Fibroblast of the aortic adventitia (primary cell): ENCODE results near the gene SLC34A2. TPM values are rescaled to one million over a fixed set of nuclear protein-coding genes. Genes with fewer than 3 reads are reported as not detected.

Experiments
- DNase-seq: peaks from one replicate; pipeline ENCODE4 v3.0.0-alpha.2; 2010; ENCODE audit warnings: low read depth
- H3K4me3 ChIP-seq: 2 replicates; pipeline ENCODE4 v1.5.1; 2011; ENCODE audit warnings: low read depth, mild to moderate bottlenecking, control low read depth, low read length, moderate library complexity
- CTCF ChIP-seq: IDR thresholded peaks from 2 replicates; pipeline ENCODE4 v1.5.1; 2011; ENCODE audit warnings: mild to moderate bottlenecking, low read length, control low read depth, inconsistent platforms; ENCODE audit not compliant: insufficient read depth
- total RNA-seq: library from RNA; depleted of rRNA; stranded (reverse); fragments of >200 nt; gene quantifications from 2 replicates; pipeline ENCODE4 v1.2.3, GENCODE V29; 2012; ENCODE audit warnings: low replicate concordance

SLC34A2 gene
- total RNA-seq, 1 donor, result not detected

- no peak overlapping the region for H3K4me3 ChIP-seq
- no peak for TF ChIP-seq CTCF
- peak; percentile 40 for DNase-seq
Observed at GRCh38 chr4:25624616-25625015, 31.0 kb upstream of the SLC34A2 start.

DNA sequence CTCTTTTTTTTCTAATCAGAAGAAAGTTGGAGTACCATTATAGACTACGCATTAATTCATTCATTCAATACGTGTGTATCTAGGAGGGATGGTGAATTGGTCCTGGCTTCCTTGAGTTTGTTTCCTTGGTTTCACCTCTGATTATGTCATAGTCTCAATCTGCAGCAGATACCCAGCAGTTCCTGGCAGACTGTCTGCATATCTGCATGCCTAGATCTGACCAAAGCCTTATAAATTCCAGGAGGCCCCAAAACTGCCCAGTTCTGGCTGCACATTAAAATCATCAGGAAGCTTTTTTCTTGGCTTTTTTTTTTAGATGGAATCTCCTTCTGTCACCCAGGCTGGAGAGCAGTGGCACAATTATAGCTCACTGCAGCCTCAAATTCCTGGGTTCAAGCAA is 27.2 kb upstream of the SLC34A2 start:
- no peak overlapping the region for H3K4me3 ChIP-seq
- no peak for DNase-seq
- TF ChIP-seq CTCF, result no peak

- H3K4me3 ChIP-seq, result no peak overlapping the region
- no peak for DNase-seq
- TF ChIP-seq CTCF, result no peak
Observed at GRCh38 chr4:25632135-25632534, 23.5 kb upstream of the SLC34A2 start.

DNA sequence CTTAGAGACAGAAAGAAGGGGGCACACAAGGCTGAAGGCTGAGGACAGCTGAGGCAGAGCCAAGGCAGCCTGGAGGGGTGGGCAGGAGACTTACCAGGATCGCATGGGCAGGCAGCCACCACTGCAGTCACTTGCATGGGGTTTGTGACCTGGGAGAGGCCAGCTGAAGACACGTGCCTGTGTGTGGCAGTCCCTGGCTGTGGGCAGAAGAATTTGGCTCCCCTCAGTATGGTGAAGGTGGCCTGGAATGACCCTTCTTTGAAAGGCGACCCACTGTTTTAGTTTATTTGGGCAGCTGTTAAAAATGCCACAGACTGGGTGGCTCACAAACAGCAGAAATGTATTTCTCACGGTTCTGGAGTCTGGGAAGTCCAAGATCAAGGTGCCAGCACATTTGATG is 22.1 kb upstream of the SLC34A2 start:
- no peak for DNase-seq
- no peak overlapping the region for H3K4me3 ChIP-seq
- no peak for TF ChIP-seq CTCF

GRCh38 chr4:25635501-25635900 is 20.1 kb upstream of the SLC34A2 start:
- H3K4me3 ChIP-seq, result no peak overlapping the region
- no peak for TF ChIP-seq CTCF
- DNase-seq, result no peak

DNA sequence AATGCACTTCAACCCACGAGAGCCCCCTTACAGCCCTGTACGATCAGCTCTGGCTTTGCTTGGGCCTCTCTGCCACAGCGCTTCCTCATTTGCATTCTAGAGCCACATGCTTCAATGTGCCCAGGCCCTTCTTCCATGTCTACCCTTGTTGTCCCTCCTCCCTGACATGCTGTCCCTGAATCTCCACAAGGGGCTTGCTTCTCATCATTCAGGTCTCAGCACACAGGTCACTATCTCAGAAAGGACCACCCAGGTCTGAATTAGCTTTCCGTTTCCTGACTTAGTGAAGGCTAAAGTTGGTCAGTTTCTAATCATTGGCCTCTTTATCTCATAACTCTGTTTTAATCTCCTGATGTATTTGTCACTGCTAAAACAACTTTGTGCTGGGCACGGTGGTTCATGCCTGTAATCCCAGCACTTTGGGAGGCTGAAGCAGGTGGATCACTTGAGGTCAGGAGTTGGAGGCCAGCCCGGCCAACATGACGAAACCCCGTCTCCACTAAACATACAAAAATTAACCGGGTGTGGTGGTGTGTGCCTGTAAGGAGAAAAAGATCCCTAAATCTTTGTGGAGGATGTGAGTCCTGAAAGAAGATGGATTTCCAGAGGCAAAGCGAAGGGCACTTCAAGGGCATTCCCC is 17.9 kb upstream of the SLC34A2 start:
- DNase-seq, result no peak
- H3K4me3 ChIP-seq, result no peak overlapping the region
- TF ChIP-seq CTCF, result no peak

DNA sequence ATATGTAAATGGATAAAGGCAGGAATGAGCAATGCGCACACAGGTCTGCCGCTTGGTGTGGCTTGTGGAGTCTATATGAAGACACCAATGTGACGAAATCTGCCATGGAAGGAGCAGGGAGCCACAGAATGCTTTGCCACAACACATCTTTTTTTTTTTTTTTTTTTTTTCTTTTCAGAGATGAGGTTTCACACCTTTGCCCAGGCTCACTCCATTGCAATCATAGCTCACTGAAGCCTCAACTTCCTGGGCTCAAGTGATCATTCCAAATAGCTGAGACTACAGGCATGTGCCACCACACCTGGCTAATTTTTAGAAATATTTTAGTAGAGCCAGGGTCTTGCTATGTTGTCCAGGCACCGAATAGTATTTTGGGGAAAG is 17.4 kb upstream of the SLC34A2 start:
- no peak for DNase-seq
- H3K4me3 ChIP-seq, result no peak overlapping the region
- TF ChIP-seq CTCF, result no peak
